GM21576 (cell line): ENCODE results near the gene MPP4.

Experiments
- ATAC-seq: cut with Tn5 transposase; IDR thresholded peaks from one replicate; pipeline ENCODE4 v1.9.1; 2021; ENCODE audit warnings: mild to moderate bottlenecking, moderate library complexity; ENCODE audit not compliant: unreplicated experiment

Gene MPP4

GRCh38 chr2:201630577-201630976 is 67.9 kb downstream of the MPP4 start:
- ATAC-seq = no peak

GRCh38 chr2:201628545-201628944 is 69.9 kb downstream of the MPP4 start:
- ATAC-seq = no peak

DNA sequence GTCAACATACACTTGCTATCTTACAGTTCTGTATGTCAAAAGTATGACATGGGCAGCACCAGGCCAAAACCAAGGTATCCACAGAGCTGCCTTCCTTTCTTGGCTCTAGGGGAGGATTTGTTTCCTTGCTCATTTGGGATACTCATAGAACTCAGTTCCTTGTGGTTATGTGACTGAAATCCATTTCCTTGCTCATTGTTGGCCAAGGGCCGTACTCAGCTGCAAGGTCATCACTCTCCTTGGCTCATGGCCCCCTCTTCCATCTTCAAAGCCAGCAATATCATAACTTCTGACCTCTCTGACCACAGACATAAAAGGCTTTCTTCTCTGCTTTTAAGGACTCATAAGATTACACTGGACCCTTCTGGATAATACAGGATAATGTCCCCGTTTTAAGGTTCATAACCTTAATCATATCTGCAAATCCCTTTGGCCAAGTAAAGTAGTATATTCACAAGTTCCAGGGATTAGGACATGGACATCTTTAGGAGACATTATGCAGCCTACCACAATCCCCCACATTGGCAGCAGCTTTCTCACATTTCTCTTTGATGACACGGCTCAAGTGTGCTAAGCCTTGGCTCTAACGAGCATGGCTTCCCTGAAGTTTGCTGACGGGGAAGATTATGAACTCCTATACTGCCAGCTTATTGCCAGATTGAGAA is 76.0 kb downstream of the MPP4 start:
- no peak for ATAC-seq

GRCh38 chr2:201621293-201621999 is 77.0 kb downstream of the MPP4 start:
- ATAC-seq = no peak

- ATAC-seq = no peak
Measured at GRCh38 chr2:201618744-201619662, 79.4 kb downstream of the MPP4 start.

DNA sequence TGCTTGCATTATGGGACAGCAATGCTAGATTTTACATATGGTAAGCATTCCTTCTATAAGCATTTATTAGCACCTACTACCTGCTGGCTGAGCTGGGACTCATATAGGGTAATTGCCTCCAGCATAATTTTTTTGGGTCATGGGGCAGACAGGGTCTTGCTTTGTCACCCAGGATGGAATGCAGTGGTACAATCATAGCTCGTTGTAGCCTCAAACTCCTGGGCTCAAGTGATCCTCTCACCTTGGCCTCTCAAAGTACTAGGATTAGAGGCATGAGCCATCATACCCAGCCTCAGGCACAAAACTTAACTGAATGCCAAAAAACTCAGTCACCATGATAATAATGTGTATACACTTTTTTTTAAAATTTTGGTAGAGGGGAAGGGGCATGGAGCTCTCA is 90.4 kb downstream of the MPP4 start:
- ATAC-seq = no peak

DNA sequence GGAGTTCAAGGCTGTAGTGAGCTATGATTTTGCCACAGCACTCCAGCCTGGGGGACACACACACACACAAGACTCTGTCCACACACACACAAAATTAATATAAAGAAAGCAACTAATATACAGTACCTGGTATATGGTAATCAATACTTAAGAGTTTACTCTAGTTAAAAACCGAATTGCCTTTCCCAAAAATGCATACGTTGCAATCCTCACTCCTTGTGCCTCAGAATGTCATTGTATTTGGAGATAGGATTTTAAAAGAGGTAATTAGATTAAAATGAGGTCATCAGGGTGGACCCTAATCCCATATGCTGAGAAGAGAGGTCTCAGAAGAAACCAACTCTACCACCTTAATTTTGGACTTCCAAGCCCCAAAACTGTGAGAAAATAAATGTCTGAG is 90.9 kb downstream of the MPP4 start:
- no peak for ATAC-seq

GRCh38 chr2:201600906-201601305 is 97.5 kb downstream of the MPP4 start:
- ATAC-seq = no peak

GRCh38 chr2:201597397-201597796 is 101.0 kb downstream of the MPP4 start:
- ATAC-seq = no peak
